Measurements from ENCODE around the gene VWA1.
"Not testable (repeated sequence)": the region's sequence is repeated elsewhere in the genome, so short reads cannot be mapped to it uniquely, and the experiment has no call there.

Gene VWA1

GRCh38 chr1:1484976-1485750 lies 49.7 kb downstream of the VWA1 start:
- DNase-seq (ENCODE audit: low read depth, low spot score): not testable (repeated sequence)

DNA sequence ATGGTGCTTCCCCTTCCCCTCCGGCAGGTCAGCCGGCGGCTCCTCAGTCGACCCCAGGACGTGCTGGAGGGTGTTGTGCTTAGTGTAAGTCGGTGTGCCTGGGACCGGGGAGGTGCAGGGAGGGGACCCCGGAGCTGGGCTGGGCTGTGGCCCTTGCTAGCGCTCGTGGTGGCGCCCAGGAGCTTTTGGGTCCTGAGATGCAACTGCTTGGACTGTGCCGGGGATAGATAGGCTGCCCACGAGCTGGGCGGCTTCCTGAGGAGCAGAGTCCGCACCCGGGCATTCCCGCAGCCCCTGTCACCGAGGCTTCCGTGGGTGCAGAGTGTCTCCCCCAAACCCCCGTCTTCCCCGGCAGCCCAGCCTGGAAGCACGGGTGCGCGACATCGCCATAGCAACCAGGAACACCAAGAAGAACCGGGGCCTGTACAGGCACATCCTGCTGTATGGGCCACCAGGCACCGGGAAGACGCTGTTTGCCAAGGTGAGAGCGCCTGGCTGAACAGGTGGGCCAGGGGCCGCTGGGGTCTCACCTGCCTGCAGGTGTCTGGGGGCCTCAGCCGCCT lies 50.3 kb downstream of the VWA1 start:
- not testable (repeated sequence) for DNase-seq (ENCODE audit: low read depth, low spot score)

- no peak for DNase-seq (ENCODE audit: low read depth, low spot score)
These were observed 52.2 kb downstream of the VWA1 start for GRCh38 chr1:1487701-1488100.

- no peak for DNase-seq (ENCODE audit: low read depth, low spot score)
These were observed 53.7 kb downstream of the VWA1 start for GRCh38 chr1:1489231-1489630.

- no peak for DNase-seq (ENCODE audit: low read depth, low spot score)
These were observed 54.4 kb downstream of the VWA1 start for GRCh38 chr1:1489861-1490260.

- DNase-seq (ENCODE audit: low read depth, low spot score): no peak
These were observed 55.2 kb downstream of the VWA1 start for GRCh38 chr1:1490633-1491230.

- DNase-seq (ENCODE audit: low read depth, low spot score): no peak
These were observed 56.1 kb downstream of the VWA1 start for GRCh38 chr1:1491601-1492000.
